GM19240 (cell line): ENCODE results near the gene LYPD3.
"Not testable (repeated sequence)": the region's sequence is repeated elsewhere in the genome, so short reads cannot be mapped to it uniquely, and the experiment has no call there.

ENCODE experiments used
- DNase-seq: peaks from one replicate; pipeline ENCODE4 v3.0.0; 2011; ENCODE audit warnings: low spot score; ENCODE audit not compliant: insufficient read length

Gene LYPD3

DNA sequence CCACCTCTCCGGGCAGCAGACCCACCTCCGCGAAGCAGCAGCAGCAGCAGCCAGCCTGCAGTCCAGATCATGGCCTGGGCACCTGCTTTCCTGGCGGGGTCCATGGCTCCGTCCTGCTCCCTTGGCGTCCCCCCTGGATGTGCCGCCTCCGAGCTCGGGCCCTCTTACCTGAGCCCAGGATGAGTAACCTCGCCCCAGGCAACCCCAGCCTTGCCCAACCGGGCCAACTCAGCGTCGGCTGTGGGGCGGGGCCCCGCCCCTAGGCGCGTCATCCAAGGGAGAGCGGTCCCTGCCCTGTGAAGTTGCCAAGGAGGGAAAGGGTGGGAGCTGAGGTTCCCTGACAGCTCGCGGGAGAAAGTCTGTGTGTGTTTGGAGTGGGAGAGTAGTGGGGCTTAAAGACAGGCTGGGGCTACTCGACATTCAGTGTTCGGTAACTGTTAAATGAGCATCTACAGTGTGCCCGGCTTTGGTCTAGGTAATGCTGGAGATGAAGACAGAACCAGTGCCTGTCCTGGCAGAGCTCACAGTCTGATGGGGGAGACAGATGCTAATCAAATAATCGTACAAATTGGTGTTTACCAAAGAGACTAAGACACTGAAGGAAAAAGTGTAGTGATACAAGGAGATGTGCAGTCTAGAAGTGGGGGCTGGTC is at the start of gene LYPD3:
Gene LYPD3, minus strand, starts transcription at position 141 of the 653 bp plus-strand sequence. Its CDS starts 37 bp downstream, at position 104.
- DNase-seq, result no peak

DNA sequence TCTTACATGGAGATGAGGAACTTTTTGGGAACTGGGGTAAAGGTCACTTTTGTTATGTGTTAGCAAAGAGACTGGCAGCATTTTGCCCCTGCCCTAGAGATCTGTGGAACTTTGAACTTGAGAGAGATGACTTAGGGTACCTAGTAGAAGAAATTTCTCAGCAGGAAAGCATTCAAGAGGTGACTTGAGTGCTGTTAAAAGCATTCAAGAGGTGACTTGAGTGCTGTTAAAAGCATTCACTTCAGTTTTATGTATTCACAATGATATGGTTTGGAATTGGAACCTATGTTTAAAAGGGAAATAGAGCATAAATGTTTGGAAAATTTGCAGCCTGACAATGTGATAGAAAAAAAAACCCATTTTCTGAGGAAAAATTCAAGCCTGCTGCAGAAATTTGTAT is 47.0 kb upstream of the LYPD3 start:
- not testable (repeated sequence) for DNase-seq

DNA sequence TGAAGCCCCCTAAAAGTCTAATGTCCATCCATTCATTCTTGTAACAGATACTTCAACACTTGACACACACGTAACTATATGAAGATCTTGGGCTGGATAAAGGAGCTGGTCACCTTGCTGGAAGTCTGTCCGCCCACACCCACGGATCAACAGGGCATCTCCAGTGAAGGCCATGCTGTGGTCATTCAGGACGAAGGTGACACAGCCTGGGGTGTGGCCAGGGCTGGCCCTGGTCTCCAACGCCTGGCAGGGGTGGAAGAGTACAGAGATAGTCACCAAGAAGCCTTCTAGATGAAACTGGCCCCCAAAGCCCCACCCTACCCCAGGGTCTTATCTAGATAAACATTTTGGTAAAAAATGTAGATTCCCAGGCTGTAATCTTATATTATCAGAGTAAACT is 45.9 kb upstream of the LYPD3 start:
- no peak for DNase-seq

- no peak for DNase-seq
These were observed 45.3 kb upstream of the LYPD3 start for GRCh38 chr19:43510713-43511112.

GRCh38 chr19:43507880-43508279 is 42.5 kb upstream of the LYPD3 start:
- DNase-seq, result no peak

DNA sequence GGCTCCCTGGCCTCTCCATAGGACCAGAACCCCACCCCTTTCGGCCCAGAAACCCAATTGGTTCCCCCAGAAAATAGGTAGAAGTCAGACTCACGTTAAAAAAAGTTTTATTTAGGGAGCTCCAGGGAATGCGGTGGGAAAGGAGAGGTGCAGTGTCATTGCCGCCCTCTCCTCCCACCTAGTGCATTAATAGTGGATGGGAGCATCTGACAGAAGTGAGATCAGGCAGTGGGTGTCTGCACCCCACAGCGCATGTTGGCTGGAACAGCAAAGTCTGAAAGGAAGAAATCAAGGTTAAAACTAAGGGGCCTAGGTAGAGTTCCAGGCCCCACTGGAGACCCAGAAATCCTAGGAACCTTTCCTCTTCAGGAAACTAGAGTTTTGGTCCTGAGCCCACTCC is 41.2 kb upstream of the LYPD3 start:
- DNase-seq, result no peak

- DNase-seq, result no peak
These were observed 40.5 kb upstream of the LYPD3 start for GRCh38 chr19:43505941-43506340.

GRCh38 chr19:43505186-43505456 is 39.7 kb upstream of the LYPD3 start:
- DNase-seq, result no peak

- no peak for DNase-seq
These were observed 39.2 kb upstream of the LYPD3 start, which contains the start of gene PHLDB3 for GRCh38 chr19:43504426-43505185. PHLDB3 (minus strand) TSS chr19:43504746; CDS start chr19:43504118, 628 bp downstream.

- peak; percentile 96 for DNase-seq
These were observed 38.4 kb upstream of the LYPD3 start for GRCh38 chr19:43503501-43504425.

GRCh38 chr19:43502419-43502976 is 37.1 kb upstream of the LYPD3 start:
- DNase-seq, result no peak

DNA sequence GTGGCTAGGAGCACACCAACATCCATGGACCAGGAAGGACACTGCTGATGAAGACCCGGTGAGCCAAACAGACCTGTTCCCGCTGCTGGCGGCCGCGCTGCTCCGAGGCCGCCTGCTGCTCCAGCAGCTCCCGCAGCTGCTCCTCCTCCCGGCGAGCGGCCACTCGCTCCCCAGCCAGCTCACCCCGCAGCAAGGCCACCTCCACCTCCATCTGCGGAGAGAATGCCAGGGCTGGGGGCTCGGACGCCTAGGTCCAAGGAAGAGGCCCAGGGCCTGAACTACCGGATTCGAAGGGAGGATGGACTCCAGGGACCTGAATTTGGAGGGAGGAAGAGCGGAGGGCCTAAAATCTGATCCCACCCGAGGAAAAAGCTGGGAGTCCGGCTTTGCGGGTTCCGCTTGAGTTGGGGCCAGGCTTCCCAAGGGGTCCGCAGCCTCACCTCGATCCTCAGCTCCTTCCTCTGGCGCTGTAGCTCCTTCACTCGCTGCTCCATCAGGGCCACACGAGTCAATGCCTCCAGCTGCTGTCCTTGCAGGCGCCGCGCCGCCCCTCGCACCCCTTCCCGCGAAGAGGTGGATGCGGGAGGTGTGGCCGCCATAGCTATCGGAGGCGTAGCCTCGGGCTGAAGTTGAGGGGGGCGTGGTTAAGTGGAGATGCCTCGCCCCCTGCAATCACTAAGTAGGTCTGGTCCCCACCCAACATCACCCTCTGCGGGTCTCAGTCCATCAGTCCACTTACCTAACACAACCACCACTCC is 36.4 kb upstream of the LYPD3 start:
- no peak for DNase-seq

DNA sequence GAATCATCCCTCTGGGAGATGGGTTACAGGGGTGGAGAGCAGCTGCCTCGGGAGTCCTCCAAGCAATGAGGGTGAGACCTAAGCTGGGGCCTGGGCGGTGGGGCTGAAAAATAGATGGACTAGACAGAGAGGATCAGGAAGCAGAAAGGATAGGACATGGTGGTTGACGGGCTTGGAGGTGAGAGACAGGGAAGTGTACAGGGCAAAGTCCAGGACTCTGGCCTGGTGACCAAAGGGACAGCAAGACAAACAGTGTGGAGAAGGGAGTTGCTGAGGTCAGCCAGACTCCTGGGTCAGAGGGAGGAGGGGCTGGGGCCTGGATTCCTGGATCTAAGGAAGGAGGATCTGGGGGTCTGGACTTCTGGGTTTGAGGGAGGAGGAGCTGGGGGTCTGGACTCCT is 33.6 kb upstream of the LYPD3 start:
- DNase-seq, result no peak

DNA sequence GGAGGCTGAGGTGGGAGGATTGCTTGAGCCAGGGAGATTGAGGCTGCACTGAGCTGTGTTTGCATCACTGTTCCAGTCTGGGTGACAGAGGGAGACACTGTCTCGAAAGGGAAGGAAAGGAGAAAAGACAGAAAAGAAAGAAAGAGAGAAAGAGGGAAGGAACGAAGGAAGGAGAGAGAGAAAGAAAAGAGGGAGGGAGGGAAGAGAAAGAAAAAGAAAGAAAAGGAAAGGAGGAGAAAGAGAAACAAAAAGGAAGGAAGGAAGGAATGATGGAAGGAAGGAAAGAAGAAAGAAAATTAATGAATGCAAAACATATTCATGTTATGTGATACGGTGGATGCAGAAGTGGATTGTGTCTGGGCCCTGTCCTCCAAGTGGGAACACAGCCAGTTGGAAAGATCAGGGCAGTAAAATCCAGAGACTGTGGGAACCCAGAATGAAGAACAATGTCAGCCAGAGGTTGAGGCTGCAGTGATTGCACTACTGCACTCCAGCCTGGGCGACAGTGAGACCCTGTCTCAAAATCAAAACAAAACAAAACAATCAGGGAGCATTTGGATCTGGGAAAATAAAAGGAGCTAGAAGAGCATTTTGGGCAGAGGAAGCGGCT is 32.9 kb upstream of the LYPD3 start:
- no peak for DNase-seq

DNA sequence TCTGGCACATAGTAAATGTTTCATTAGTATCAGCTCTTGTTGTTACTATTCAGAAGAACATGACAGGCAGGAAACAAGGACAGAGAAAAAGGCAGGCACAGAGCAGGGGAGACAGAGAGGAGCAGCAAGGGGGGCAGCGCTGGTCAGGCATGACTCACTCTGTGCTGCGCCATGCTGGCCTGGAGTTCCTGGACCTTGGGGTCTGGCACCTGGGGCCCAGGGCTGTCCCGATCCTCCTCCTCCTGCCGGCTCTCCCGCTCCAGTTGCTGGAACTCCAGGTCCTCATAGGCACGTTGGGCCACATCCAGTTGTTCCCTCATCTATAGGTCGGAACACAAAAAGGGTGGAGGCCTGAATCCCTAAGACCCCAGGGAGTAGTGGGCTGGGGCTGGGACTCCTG is 31.6 kb upstream of the LYPD3 start:
- no peak for DNase-seq

- DNase-seq, result no peak
These were observed 29.7 kb upstream of the LYPD3 start for GRCh38 chr19:43495082-43495481.

GRCh38 chr19:43490759-43491158 is 25.4 kb upstream of the LYPD3 start:
- DNase-seq, result no peak

DNA sequence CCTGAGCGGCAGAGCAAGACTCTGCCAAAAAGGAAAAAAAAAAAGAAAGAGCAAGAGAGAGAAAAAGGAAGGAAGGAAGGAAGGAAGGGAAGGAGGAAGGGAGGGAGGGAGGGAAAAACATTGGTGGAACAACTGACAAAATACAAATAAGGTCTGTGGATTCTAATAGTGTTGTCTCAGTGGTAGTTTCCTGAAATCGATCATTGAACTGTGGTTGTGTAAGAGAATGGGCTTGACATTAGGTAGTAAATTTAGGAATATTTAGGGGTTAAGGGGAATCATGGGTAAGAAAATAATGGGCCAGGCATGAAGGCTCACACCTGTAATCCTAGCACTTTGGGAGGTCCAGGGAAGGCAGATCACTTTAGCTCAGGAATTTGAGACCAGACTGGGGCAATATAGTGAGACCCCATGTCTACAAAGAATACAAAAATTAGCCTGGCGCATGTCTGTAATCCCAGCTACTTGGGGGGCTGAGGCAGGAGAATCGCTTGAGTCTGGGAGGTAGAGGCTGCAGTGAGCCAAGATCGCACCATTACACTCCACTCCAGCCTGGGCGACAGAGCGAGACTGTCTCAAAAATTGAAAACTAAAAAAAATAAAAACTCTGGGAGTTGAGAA is 24.7 kb upstream of the LYPD3 start:
- no peak for DNase-seq

DNA sequence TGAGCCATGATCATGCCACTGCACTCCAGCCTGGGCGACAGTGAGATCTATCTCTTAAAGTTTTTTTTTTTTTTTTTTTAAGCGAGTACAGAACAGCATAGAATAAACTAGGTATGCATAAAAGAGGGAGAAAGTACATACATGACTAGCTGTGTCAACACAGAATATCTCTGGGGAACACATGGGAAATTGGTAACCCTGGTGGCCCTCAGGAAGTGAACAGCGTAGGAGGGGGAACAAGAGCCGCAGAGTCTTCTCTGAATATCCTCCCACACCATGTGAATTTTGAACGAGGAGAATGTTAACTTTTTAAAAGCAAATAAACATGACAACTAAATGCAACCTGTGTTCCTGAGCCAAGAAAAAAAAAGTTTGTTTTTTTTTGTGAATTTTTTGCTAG is 23.9 kb upstream of the LYPD3 start:
- DNase-seq, result no peak

DNA sequence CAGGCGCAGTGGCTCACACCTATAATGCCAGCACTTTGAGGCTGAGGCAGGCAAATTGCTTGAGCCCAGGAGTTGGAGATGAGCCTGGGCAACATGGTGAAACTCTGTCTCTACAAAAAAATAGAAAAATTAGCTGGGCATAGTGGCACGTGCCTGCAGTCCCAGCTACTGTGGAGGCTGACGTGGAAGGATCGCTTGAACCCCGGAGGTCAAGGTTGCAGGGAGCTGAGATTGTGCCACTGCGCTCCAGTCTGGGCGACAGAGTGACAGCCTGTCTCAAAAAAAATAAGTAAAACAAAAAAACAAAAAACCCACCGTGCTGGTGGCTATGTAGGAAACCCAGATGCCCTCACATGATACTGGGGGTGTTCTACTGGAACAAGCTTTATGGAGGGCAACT is 22.8 kb upstream of the LYPD3 start:
- no peak for DNase-seq
